HG03139 (cell line): ENCODE data around the gene GASK1B.

Experiments
- ATAC-seq: cut with Tn5 transposase; IDR thresholded peaks from one replicate; pipeline ENCODE4 v1.9.1; 2021; ENCODE audit not compliant: unreplicated experiment

The GASK1B gene

GRCh38 chr4:158189422-158189821 lies 16.6 kb upstream of the GASK1B start:
- ATAC-seq: no peak

DNA sequence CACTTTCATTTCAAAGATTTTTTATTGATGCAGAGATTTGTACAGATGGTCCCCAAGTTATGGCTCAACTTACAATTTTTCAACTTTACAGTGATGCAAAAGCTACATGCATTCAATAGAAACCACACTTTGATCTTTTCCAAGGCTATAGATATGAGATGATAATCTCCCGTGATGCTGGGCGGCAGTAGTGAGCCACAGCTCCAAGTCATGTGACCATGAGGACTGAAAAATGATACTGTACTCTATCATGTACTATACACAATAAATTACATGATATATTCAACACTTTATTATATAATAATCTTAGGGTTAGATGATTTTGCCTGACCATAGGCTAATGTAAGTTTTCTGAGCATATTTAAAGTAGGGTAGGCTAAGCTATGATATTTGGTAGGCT lies 14.0 kb upstream of the GASK1B start:
- ATAC-seq: no peak

GRCh38 chr4:158182736-158183135 lies 9.9 kb upstream of the GASK1B start:
- no peak for ATAC-seq

- no peak for ATAC-seq
Measured at GRCh38 chr4:158181906-158182305, 9.1 kb upstream of the GASK1B start.

GRCh38 chr4:158179465-158179864 lies 6.6 kb upstream of the GASK1B start:
- no peak for ATAC-seq

DNA sequence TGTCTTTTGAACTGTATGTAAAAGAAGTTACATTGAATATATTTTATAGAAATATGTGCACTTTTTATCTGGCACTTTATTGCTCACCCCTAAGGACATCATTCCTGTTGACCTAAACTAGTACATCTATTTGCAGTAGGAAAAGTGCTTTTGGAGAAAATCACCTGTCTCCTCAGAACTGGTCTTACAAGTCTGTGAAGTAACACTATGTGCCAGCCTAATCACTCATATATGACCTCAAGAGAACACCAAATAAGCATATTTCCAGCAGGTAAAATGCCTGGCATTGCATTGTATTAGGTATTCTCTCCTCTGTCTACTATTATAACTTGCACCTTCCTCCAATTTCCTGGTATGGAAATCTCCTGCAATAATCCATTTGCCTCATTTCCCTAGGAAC lies 4.0 kb upstream of the GASK1B start:
- no peak for ATAC-seq

GRCh38 chr4:158176108-158176507 lies 3.3 kb upstream of the GASK1B start:
- no peak for ATAC-seq

DNA sequence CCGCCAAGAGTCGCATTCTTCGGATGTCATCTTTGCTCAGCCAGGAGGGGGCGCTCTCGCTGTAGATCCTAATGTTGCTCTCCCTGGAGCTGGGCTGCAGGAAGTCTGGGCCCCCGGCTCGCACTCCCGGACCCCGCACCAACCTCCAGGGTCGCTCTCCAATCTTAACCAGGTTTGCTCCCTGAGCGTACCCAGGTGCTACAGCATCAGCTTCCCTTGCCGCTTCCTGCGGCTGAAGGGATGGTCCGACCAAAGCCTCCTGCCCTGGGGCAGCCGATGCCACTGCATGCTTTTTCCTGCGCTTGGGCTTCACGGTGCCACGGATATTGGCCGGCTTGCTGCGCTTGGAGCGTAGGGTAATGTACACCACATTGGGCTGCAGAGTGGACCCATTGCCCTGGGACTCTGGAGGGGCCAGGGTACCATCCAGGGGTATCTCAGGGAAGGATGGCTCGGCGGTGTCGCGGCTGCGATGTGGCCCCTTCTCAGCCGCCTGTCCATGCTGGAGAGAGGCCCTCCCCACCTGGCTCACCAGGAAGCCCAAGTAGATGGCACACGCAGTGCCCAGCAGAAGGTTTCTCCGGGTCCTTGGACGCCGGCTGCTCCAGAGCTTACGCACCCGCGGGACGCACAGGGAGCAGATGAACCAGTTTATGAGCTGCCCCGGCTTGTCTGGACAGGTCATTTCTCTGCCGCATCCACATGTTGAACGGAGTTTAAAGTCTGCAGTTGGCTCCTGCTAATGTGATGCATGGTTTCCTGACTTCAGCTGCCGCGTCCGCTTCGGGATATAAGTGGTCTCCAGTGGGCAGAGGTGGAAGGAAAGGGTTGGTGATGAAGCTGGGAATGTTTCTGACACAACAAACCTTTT lies 1.9 kb downstream of the GASK1B start:
- ATAC-seq: no peak

DNA sequence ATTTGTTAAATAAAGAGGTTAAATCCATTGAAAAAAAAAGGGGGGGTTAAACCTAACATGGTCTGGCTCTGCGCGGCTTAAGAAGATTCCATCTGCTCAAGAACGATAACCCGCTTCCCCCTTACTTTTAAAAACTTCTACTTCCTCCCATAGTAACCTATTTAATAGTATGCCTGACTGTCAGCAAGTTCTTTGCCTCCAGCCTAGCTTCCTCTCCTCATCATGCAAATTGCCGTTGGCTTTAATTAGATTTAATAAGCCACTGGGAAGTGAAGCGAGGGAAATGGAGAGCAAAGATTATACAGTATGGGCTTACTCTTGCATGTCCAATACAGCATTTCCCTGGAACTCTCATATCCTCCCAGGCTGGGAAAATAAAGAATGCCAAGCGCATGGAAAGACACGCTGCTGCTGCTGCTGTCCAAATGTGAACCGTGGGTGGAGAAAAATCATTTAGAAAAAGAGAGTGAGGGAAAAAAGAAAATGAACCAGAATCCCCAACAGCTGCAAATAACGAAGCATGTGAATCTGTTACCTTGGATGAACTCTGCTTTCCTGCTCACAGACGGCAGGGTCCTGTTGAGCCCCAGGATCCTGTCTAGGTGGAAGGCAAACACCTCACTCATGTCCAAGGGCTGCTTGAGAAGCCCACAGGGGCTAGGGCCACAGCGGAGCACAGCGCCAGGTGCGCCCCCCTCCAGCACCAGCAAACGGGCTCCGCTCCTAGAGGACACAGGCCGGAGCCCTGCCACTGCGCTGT lies 2.7 kb downstream of the GASK1B start:
- no peak for ATAC-seq

GRCh38 chr4:158169506-158169905 lies 3.3 kb downstream of the GASK1B start:
- ATAC-seq: no peak

DNA sequence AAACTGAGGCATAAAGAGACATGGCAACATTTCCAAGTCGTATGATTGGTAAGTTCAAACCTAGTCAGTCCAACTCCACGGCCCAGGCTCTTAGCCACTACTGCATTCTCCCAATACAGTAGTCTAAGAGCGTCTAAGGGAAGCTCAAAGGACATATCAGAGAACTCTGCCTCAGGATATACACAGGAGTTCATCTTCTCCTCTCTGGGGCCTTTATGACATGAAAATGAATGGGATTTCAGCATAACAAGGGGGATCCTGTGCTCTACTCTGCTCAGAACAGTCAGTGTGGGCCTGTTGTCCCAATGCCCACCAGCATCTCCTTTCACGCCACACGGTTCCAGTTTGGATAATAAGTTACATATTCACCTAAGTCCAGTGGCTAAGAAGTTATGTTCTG lies 4.2 kb downstream of the GASK1B start:
- ATAC-seq: no peak

- no peak for ATAC-seq
Measured at GRCh38 chr4:158166701-158167100, 6.1 kb downstream of the GASK1B start.

GRCh38 chr4:158164768-158165213 lies 8.0 kb downstream of the GASK1B start:
- ATAC-seq: no peak

- ATAC-seq: no peak
Measured at GRCh38 chr4:158163941-158164767, 8.7 kb downstream of the GASK1B start.

GRCh38 chr4:158162631-158163030 lies 10.2 kb downstream of the GASK1B start:
- ATAC-seq: no peak

GRCh38 chr4:158161551-158162354 lies 11.1 kb downstream of the GASK1B start:
- no peak for ATAC-seq

- no peak for ATAC-seq
Measured at GRCh38 chr4:158159718-158160094, 13.1 kb downstream of the GASK1B start.

DNA sequence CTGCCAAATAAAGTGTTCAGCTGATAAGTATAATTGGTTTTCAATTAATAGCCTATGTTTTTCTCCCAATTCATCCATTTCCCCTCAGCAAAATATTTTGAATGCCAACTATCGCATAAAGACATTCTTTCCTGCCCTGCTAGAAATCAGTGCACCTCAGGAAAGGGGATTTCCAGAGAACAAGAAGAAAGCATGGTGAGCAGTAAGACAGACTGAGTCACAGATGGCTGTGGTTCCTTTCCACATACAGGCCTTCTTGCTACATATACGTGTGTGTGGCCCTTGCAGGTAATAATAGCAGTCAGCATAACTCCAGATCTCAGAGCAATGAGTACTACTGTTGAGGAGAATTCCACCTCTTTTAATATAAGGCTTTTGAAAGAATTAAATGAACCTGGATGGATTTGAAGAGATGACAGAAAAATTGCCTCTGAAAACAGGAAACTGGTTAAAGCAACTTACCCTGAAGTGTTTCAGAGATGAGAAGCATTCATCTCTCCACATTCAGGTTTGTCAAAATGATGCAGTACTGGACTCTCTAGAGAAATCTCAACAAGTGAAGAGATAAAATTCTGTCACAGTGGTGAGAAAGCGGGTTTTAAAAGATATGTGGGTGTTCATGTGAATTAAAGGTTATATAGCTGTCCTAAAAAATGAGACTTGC lies 13.6 kb downstream of the GASK1B start:
- ATAC-seq: no peak

- no peak for ATAC-seq
Measured at GRCh38 chr4:158157412-158157811, 15.4 kb downstream of the GASK1B start.
